PFSK-1 (cell line): ENCODE measurements around the gene F8A1.

Experiments
- FOXP2 ChIP-seq: optimal IDR thresholded peaks from 2 replicates; pipeline ENCODE3; 2011; ENCODE audit warnings: borderline replicate concordance, control low read depth, inconsistent platforms; ENCODE audit not compliant: insufficient read depth; ENCODE audit errors: extremely low read length, extremely low read depth
- POLR2AphosphoS5 ChIP-seq: IDR thresholded peaks from 2 replicates; pipeline ENCODE4 v1.6.1; 2012; ENCODE audit warnings: low read depth, mild to moderate bottlenecking, control low read depth, low read length, moderate library complexity
- SIN3A ChIP-seq: IDR thresholded peaks from 2 replicates; pipeline ENCODE4 v1.6.1; 2012; ENCODE audit warnings: mild to moderate bottlenecking, low read length, moderate library complexity, borderline replicate concordance; ENCODE audit not compliant: insufficient read depth
- TAF1 ChIP-seq: IDR thresholded peaks from 2 replicates; pipeline ENCODE4 v1.6.1; 2012; ENCODE audit warnings: low read length, control low read depth, borderline replicate concordance; ENCODE audit not compliant: insufficient read depth
- TF ChIP-seq, protein P1 (sequence below), 2 experiments: IDR thresholded peaks; 2 replicates each; pipeline versions ENCODE4 v1.6.1 to v1.8.0; 2011 to 2012; ENCODE audit warnings: low read depth in 2 of 2, low read length in 2 of 2, control low read depth in 1 of 2, inconsistent platforms in 1 of 2, mild to moderate bottlenecking in 1 of 2, moderate library complexity in 1 of 2; ENCODE audit not compliant: insufficient read depth in 1 of 2

DNA sequence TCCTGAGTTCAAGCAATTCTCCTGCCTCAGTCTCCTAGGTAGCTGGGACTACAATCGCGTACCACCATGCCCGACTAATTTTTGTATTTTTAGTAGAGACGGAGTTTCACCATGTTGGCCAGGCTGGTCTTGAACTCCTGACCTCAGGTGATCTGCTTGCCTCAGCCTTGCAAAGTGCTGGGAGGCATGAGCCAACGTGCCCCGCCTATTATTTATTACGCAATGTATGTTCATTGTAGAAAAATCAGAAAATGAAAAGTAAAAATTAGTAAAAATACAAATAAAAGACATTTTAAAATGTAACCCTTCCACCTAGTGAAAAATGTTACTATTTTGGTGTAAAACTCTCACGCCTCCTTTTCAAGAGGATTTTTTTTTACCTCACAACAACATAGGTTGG lies 14.2 kb downstream of the F8A1 start:
- TF ChIP-seq, protein P1, sequence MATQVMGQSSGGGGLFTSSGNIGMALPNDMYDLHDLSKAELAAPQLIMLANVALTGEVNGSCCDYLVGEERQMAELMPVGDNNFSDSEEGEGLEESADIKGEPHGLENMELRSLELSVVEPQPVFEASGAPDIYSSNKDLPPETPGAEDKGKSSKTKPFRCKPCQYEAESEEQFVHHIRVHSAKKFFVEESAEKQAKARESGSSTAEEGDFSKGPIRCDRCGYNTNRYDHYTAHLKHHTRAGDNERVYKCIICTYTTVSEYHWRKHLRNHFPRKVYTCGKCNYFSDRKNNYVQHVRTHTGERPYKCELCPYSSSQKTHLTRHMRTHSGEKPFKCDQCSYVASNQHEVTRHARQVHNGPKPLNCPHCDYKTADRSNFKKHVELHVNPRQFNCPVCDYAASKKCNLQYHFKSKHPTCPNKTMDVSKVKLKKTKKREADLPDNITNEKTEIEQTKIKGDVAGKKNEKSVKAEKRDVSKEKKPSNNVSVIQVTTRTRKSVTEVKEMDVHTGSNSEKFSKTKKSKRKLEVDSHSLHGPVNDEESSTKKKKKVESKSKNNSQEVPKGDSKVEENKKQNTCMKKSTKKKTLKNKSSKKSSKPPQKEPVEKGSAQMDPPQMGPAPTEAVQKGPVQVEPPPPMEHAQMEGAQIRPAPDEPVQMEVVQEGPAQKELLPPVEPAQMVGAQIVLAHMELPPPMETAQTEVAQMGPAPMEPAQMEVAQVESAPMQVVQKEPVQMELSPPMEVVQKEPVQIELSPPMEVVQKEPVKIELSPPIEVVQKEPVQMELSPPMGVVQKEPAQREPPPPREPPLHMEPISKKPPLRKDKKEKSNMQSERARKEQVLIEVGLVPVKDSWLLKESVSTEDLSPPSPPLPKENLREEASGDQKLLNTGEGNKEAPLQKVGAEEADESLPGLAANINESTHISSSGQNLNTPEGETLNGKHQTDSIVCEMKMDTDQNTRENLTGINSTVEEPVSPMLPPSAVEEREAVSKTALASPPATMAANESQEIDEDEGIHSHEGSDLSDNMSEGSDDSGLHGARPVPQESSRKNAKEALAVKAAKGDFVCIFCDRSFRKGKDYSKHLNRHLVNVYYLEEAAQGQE (IDR thresholded peaks at IDR 0.05; ENCODE audit: insufficient read depth in 1 of 2, low read depth in 2 of 2, low read length in 2 of 2), result no peak
- TF ChIP-seq POLR2AphosphoS5 (no peak), TAF1 (no peak), FOXP2 (no peak), SIN3A (no peak)
